Neural cell (in vitro differentiated cells): ENCODE results near the gene ISG15. TPM values are rescaled to one million over a fixed set of nuclear protein-coding genes. Genes with fewer than 3 reads are reported as not detected.

Experiments used
- H2AFZ ChIP-seq: fragments of 200-600, 300-800 bp; sonication (generic), shearing (Covaris generic); 2 replicates; pipeline ENCODE4 v1.6.0; 2014; ENCODE audit warnings: low read depth, mild to moderate bottlenecking, antibody characterized with exemption, low read length, moderate library complexity
- H3F3A ChIP-seq: fragments of 200-600 bp; shearing (Covaris generic); 2 replicates; pipeline ENCODE4 v1.6.1; 2016; ENCODE audit warnings: mild to moderate bottlenecking, moderate library complexity, mixed read lengths, antibody characterized with exemption, low read length; ENCODE audit not compliant: insufficient read depth, poor library complexity, severe bottlenecking
- H3K27ac ChIP-seq: fragments of 200-600, 300-800 bp; sonication (generic), shearing (Covaris generic); 2 replicates; pipeline ENCODE4 v1.5.1; 2014; ENCODE audit warnings: mild to moderate bottlenecking, low read length, moderate library complexity
- H3K27me3 ChIP-seq: fragments of 300-800, 200-600 bp; sonication (generic), shearing (Covaris generic); 2 replicates; pipeline ENCODE4 v1.6.0; 2014; ENCODE audit warnings: mild to moderate bottlenecking, low read depth, low read length, moderate library complexity; ENCODE audit not compliant: insufficient read depth
- H3K36me3 ChIP-seq: fragments of 300-800, 200-600 bp; sonication (generic), shearing (Covaris generic); 2 replicates; pipeline ENCODE4 v1.5.1; 2014; ENCODE audit warnings: mild to moderate bottlenecking, antibody characterized with exemption, low read length, moderate library complexity; ENCODE audit not compliant: insufficient read depth
- H3K4me2 ChIP-seq: fragments of 300-800, 200-600 bp; sonication (generic), shearing (Covaris generic); 2 replicates; pipeline ENCODE4 v1.6.0; 2014; ENCODE audit warnings: mild to moderate bottlenecking, low read length
- H3K4me3 ChIP-seq: fragments of 300-800, 200-600 bp; sonication (generic), shearing (Covaris generic); 2 replicates; pipeline ENCODE4 v1.5.1; 2014; ENCODE audit warnings: mild to moderate bottlenecking, low read length, moderate library complexity
- H3K79me2 ChIP-seq: fragments of 200-600 bp; shearing (Covaris generic); replicated peaks from 2 replicates; pipeline ENCODE4 v1.6.0; 2014; ENCODE audit warnings: mild to moderate bottlenecking, low read length, moderate library complexity; ENCODE audit not compliant: insufficient read depth
- H3K9ac ChIP-seq: fragments of 300-800, 200-600 bp; sonication (generic), shearing (Covaris generic); 2 replicates; pipeline ENCODE4 v1.6.1; 2016; ENCODE audit warnings: mild to moderate bottlenecking, low read length, mixed read lengths
- H3K9me2 ChIP-seq: fragments of 200-600 bp; shearing (Covaris generic); 2 replicates; pipeline ENCODE4 v1.6.1; 2016; ENCODE audit warnings: mild to moderate bottlenecking, low read length, mixed read lengths; ENCODE audit not compliant: insufficient read depth
- H3K9me3 ChIP-seq: fragments of 200-600, 300-800 bp; sonication (generic), shearing (Covaris generic); 2 replicates; pipeline ENCODE4 v1.6.1; 2016; ENCODE audit warnings: mild to moderate bottlenecking, mixed run types, low read length, moderate library complexity, mixed read lengths
- H4K20me1 ChIP-seq: fragments of 200-600 bp; shearing (Covaris generic); 2 replicates; pipeline ENCODE4 v1.6.1; 2016; ENCODE audit warnings: mild to moderate bottlenecking, mixed run types; ENCODE audit not compliant: insufficient read depth
- EP300 ChIP-seq: fragments of 450-650 bp; conservative IDR thresholded peaks from 2 replicates; pipeline ENCODE4 v1.6.1; 2014; ENCODE audit warnings: antibody characterized with exemption, mild to moderate bottlenecking, moderate library complexity; ENCODE audit not compliant: poor library complexity, severe bottlenecking
- EZH2 ChIP-seq: fragments of 200-600, 300-800 bp; shearing (Covaris generic), sonication (generic); IDR thresholded peaks from 2 replicates; pipeline ENCODE4 v1.6.1; 2014; ENCODE audit warnings: antibody characterized with exemption, low read length, borderline replicate concordance, mild to moderate bottlenecking; ENCODE audit not compliant: insufficient read depth, poor library complexity, severe bottlenecking
- MXI1 ChIP-seq: fragments of 450-650 bp; conservative IDR thresholded peaks from 2 replicates; pipeline ENCODE4 v1.6.1; 2014; ENCODE audit warnings: antibody characterized with exemption, mild to moderate bottlenecking; ENCODE audit not compliant: poor library complexity, severe bottlenecking
- POLR2AphosphoS5 ChIP-seq: IDR thresholded peaks from 2 replicates; pipeline ENCODE4 v1.6.1; 2012
- RAD21 ChIP-seq: fragments of 450-650 bp; conservative IDR thresholded peaks from 2 replicates; pipeline ENCODE4 v1.6.1; 2014; ENCODE audit warnings: antibody characterized with exemption, mild to moderate bottlenecking, moderate library complexity
- SMC3 ChIP-seq: fragments of 450-650 bp; conservative IDR thresholded peaks from 2 replicates; pipeline ENCODE4 v1.6.1; 2014; ENCODE audit warnings: antibody characterized with exemption, mild to moderate bottlenecking, moderate library complexity; ENCODE audit not compliant: poor library complexity
- TAF1 ChIP-seq: IDR thresholded peaks from 2 replicates; pipeline ENCODE4 v1.6.1; 2012; ENCODE audit warnings: low read depth
- polyA plus RNA-seq: library from polyadenylated mRNA; depleted of rRNA; stranded (reverse); fragments of >200 nt; gene quantifications from 2 replicates; pipeline ENCODE4 v1.2.3, GENCODE V29; 2014
- TF ChIP-seq, protein P1 (sequence below): IDR thresholded peaks from 2 replicates; pipeline ENCODE4 v1.6.1; 2012; ENCODE audit warnings: borderline replicate concordance
- TF ChIP-seq, protein P2 (sequence below): fragments of 450-650 bp; IDR thresholded peaks from 2 replicates; pipeline ENCODE4 v1.5.1; 2014; ENCODE audit warnings: antibody characterized with exemption, mild to moderate bottlenecking, moderate library complexity; ENCODE audit not compliant: poor library complexity, severe bottlenecking

ISG15 gene
- polyA plus RNA-seq, 1 donor from 2014 or later = 8.0 TPM

DNA sequence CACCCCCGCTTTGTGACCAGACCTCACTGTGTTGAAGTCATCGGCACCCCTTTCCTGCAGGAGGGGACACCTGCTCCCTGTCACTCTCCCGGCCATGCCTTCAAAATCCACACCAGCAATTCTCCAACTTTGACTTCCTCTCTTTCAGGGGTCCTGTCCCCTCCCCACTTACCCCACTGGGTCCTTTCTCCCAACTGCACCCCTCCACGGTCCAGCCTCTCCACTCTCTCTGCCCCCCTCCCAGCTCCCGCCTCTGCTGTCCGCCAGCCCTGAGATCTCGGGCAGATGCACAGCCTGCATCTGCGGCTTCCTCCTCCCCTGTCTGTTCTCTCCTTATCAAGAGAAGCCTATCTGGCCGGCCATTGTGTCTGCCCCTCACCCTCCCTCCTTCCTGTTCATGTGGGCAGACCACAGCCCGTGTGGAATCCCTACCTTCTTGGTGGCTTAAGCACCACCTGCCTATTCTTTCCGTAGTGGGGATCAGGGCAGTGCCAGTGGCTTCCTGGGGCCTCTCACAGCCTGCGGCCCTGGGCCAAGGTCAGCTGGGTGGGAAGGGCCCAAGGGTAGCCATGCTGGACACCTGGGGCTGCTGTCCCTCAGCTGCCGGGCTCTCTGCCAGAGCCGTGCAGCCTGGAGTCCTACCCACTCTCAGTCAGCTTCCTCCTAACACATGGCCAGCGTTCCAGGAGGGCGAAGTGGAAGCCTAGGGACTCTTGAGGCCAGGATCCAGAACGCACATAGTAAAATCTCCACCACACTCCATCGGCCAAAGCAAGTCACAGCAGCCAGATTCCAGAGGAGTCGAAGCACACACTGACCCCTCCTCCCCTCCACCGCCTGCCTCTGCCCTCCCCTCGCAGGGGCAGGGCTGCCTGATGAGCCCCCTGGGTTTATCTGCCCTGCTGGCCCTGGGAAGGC, 8.3 kb upstream of the ISG15 start:
- Histone ChIP-seq H3K9ac (no peak overlapping the region), H3K9me2 (no peaks in the 10 kb centered on the region), H3K4me2 (no peak overlapping the region), H3K27ac (no peak overlapping the region), H3K27me3 (no peaks in the 10 kb centered on the region), H3K36me3 (no peaks in the 10 kb centered on the region), H3K4me3 (no peak overlapping the region), H3K9me3 (no peaks in the 10 kb centered on the region), H3F3A (no peaks in the 10 kb centered on the region), H3K79me2 (peaks cover 4% of the 10 kb centered on the region), H2AFZ (no peak overlapping the region), H4K20me1 (no peaks in the 10 kb centered on the region)
- TF ChIP-seq SMC3 (no peak), MXI1 (no peak), POLR2AphosphoS5 (no peak), RAD21 (no peak), EP300 (no peak), TAF1 (no peak), EZH2 (no peak)
- TF ChIP-seq, protein P1, sequence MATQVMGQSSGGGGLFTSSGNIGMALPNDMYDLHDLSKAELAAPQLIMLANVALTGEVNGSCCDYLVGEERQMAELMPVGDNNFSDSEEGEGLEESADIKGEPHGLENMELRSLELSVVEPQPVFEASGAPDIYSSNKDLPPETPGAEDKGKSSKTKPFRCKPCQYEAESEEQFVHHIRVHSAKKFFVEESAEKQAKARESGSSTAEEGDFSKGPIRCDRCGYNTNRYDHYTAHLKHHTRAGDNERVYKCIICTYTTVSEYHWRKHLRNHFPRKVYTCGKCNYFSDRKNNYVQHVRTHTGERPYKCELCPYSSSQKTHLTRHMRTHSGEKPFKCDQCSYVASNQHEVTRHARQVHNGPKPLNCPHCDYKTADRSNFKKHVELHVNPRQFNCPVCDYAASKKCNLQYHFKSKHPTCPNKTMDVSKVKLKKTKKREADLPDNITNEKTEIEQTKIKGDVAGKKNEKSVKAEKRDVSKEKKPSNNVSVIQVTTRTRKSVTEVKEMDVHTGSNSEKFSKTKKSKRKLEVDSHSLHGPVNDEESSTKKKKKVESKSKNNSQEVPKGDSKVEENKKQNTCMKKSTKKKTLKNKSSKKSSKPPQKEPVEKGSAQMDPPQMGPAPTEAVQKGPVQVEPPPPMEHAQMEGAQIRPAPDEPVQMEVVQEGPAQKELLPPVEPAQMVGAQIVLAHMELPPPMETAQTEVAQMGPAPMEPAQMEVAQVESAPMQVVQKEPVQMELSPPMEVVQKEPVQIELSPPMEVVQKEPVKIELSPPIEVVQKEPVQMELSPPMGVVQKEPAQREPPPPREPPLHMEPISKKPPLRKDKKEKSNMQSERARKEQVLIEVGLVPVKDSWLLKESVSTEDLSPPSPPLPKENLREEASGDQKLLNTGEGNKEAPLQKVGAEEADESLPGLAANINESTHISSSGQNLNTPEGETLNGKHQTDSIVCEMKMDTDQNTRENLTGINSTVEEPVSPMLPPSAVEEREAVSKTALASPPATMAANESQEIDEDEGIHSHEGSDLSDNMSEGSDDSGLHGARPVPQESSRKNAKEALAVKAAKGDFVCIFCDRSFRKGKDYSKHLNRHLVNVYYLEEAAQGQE = no peak
- TF ChIP-seq, protein P2, sequence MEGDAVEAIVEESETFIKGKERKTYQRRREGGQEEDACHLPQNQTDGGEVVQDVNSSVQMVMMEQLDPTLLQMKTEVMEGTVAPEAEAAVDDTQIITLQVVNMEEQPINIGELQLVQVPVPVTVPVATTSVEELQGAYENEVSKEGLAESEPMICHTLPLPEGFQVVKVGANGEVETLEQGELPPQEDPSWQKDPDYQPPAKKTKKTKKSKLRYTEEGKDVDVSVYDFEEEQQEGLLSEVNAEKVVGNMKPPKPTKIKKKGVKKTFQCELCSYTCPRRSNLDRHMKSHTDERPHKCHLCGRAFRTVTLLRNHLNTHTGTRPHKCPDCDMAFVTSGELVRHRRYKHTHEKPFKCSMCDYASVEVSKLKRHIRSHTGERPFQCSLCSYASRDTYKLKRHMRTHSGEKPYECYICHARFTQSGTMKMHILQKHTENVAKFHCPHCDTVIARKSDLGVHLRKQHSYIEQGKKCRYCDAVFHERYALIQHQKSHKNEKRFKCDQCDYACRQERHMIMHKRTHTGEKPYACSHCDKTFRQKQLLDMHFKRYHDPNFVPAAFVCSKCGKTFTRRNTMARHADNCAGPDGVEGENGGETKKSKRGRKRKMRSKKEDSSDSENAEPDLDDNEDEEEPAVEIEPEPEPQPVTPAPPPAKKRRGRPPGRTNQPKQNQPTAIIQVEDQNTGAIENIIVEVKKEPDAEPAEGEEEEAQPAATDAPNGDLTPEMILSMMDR = no peak

DNA sequence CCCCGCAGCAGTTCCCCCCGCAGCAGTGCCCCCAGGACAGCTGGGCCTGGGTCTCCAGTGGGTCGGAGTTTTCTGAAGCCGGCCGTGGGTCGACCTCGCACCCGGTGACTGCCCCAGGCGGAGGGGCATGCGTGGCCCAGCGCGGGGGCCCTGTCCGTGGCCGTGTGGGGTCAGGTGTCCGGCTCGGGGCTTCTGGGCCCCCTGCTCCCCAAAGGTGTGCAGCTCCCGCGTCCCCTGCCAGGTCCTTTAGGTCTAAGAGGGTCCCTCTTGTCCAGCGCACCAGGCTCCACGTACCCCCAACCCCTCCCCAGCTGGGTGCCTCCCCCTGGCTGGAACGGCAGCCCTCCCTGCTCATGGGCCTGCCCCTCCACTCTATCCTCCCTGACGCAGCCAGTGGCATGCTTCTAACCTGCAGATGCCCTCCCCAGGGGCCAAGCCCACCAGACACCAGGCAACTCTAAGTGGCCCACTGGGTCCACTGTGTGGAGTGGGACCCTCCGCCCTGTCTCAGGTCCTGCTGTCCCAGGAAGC, 7.5 kb upstream of the ISG15 start:
- Histone ChIP-seq H3K9me3 (no peaks in the 10 kb centered on the region), H3K27me3 (no peaks in the 10 kb centered on the region), H3K79me2 (peaks cover 4% of the 10 kb centered on the region), H2AFZ (no peak overlapping the region), H3K9me2 (no peaks in the 10 kb centered on the region), H3K4me3 (no peak overlapping the region), H3F3A (no peaks in the 10 kb centered on the region), H3K4me2 (no peak overlapping the region), H4K20me1 (no peaks in the 10 kb centered on the region), H3K9ac (no peak overlapping the region), H3K27ac (no peak overlapping the region), H3K36me3 (no peaks in the 10 kb centered on the region)
- TF ChIP-seq SMC3 (no peak), RAD21 (no peak), EP300 (no peak), TAF1 (no peak), MXI1 (no peak), POLR2AphosphoS5 (no peak), EZH2 (no peak)
- TF ChIP-seq, protein P1 = no peak
- TF ChIP-seq, protein P2 = no peak
